GM10847 (cell line): Measurements from ENCODE around the gene HES4.
A peak's percentile ranks its signal among the peaks of the same experiment; 100 is the strongest.

Experiments
- POLR2A ChIP-seq: IDR thresholded peaks from 2 replicates; pipeline ENCODE4 v1.6.1; 2011; ENCODE audit not compliant: insufficient read length; ENCODE audit errors: extremely low read depth

The HES4 gene

GRCh38 chr1:958823-959730 is 40.8 kb downstream of the HES4 start, which contains the start of gene NOC2L:
TSS of gene NOC2L (minus strand) at chr1:959256. CDS start at chr1:959240, 16 bp downstream.
- TF ChIP-seq POLR2A: peak; percentile 70

DNA sequence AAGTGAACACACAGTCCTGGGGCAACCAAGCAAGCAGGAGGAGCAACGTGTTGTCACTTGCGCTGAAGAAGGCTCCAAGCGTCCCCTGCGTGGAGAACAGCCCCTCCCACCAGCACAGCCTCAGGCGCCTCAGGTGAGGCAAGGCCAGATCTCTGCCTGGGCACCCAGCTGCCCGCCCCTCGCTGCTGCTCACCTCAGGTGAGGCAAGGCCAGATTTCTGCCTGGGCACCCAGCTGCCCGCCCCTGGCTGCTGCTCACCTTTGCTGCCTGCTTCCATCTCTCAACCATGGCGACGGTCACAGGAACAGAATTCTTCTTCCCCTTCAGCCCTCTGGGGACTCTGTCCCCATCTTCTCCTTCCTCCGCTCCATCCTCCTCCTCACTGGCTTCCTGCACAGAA is 43.3 kb downstream of the HES4 start:
- TF ChIP-seq POLR2A: no peak

- no peak for TF ChIP-seq POLR2A
Measured at GRCh38 chr1:955474-955873, 44.4 kb downstream of the HES4 start.

GRCh38 chr1:954927-955326 is 45.0 kb downstream of the HES4 start:
- no peak for TF ChIP-seq POLR2A

DNA sequence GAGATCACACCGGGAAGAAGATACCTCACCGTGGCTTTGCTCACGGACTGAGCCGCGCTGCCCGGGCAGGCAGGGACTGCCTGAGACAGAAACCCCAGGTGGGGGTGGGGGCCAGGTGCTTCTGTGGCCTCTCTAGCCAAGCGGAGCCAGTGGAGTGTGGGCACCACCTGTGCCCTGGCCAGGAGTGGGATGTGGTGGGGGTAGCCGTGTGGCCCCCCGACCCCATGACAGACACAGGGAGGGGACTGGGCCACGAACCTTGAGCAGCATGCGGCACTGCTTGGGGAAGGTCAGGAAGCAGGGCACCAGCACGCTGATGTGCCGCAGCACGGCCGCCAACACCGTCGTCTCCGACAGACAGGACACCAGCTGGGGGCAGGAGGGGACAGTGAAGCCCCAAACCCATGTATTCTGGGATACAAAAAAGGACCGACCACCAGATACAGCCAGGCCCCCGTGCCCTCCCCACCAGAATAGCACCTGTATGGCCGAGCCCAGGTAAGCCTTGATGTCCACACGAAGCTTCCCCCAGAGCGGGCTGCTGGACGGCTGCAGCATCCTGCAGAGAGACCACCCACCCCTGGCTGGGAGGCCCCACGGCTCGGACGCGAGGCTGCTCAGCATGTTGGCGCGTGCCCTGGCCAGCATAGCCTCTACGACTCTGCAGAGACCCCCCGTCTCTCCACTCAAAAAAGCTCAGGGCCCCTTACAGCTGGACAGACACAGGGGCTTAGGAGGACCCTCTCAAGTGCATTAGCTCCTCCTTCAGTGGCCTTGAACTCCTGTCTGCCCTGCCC is 46.2 kb downstream of the HES4 start:
- TF ChIP-seq POLR2A: no peak

DNA sequence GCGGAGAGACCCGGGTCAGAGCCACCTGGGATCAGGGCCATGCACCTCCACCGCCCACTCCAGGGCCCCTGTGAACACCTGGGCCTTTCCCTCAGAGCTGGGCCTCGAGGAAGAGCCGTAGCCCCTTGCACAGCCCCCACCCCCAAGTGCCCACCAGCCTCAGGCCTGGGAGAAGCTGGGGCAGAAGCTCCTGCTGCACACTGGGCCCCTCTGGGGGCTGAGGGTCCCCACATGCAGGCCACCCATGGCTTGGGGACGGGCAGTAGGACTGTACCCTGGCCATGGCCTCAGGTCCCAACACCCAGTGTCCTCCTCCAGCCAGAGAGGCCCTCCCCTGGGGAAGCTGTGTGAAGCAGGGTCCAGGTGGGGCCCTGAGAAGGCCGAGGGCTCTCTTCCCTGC is 47.3 kb downstream of the HES4 start:
- TF ChIP-seq POLR2A: no peak

DNA sequence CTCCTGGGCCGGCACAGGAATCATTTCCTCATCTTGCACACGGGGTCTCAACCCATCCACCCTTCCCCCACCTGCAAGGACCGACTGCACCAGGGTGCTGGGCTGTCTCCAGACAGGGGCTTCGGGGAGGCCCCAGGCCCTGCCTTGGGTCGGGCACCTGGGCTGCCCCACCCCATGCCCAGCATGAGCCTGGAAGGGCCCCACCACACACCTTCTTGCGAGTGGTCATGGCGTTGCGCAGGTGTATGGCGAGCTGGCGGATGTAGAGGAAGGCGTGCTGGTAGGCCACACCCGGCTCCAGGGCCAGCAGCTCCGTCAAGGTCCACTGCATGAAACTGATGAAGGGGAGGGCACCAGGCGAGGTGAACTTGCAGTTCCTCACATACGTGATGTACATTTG is 47.7 kb downstream of the HES4 start:
- no peak for TF ChIP-seq POLR2A

DNA sequence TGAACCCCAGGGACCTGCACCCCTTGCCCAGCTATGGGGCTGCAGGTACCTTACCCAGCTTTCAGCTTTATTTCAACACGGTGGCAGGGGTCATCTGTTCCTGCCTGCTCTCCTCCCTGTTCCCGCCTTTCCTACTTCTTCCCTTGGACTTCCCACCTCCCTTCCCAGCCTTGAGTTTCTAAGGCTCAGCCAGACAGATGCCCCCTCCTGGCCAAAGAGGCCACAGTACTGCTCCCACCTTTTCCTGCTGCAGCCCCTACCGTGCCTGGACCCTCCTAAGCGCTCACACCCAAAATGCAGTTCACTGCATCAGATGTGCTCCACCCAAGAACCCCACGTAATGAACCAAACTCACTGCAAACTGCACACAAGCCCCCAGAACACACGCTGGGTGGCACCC is 48.5 kb downstream of the HES4 start:
- no peak for TF ChIP-seq POLR2A

GRCh38 chr1:950881-951280 is 49.0 kb downstream of the HES4 start:
- no peak for TF ChIP-seq POLR2A

DNA sequence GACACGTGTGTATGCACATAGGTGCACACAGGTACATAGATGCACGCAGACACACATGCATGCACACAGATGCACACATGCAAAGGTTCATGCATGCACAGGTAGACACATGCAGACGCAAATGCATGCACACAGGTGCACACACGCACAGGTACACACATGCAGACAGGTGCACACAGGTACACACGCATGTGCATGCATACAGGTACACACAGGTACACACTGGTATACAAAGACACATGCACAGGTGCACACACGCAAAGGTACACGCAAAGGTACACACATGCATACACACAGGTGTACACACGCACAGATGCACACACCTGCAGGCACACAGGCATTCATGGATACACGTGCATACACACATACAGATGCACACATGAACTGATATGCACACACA is 49.6 kb downstream of the HES4 start:
- TF ChIP-seq POLR2A: no peak
